Measurements from ENCODE around the gene APBA2. TPM values are rescaled to one million over a fixed set of nuclear protein-coding genes. Genes with fewer than 3 reads are reported as not detected.

Gene APBA2
- total RNA-seq, 1 donor from 2014 or later: 30.0 TPM

DNA sequence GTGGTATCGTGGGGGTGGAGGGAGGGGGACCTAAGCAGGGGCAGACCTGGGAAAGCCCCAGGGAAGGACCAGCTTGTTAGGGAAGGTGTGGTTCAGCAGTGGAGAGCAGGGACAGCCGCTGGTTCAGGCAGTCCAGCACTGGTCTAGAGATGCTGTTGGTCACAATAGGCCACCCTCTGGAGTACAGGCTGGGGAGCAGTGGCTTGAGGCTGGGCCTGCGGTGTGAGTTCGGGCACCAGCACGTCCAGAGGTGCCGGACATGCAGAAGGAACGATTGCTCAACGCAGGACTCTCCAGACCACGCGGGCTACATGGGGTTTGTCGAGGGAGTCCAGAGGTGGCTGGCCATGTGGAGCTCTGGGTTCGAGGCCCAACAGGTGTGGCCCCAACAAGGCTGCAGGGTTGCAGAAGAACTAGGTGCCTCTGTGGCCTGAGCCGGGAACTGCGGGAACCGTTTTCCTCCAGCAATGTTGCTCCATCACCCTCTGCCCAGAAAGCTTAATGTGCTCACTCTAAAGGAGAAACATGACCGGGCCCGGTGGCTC is 143.9 kb downstream of the APBA2 start:
- DNase-seq (ENCODE audit: low read depth): no peak
- no peak overlapping the region for H3K4me3 ChIP-seq (ENCODE audit: low read depth, low read length)
- TF ChIP-seq CTCF (conservative IDR thresholded peaks at IDR 0.05; ENCODE audit: low read depth, low read length): no peak

DNA sequence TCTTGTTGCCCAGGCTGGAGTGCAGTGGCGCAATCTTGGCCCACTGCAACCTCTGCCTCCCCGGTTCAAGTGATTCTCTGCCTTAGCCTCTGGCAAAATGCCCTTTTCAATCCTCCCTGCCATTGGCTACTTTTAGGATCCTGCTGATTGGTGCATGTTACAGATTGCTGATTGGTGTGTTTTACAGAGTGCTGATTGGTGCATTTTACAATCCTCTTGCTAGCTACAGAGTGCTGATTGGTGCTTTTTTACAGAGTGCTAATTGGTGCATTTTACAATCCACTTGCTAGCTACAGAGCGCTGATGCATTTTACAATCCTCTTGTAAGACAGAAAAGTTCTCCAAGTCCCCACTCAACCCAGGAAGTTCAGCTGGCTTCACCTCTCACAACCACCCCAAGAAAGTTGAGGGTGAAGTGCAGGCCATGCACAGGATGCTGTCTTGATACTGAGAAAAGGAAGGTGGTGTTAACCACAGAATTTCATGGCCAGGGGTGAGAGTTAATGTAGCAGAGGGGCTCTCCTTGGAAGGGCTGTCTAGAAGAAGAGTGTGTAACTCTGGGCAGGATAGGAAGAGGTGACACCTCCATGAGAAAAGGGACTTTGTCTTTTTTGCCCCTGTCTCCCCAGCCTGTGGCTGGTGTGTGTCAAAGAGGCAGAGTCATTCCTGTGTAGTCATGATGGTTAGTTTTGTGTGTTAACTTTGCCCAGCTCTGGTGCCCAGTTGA is 145.9 kb downstream of the APBA2 start:
- no peak for TF ChIP-seq CTCF (conservative IDR thresholded peaks at IDR 0.05; ENCODE audit: low read depth, low read length)
- no peak for DNase-seq (ENCODE audit: low read depth)
- H3K4me3 ChIP-seq (ENCODE audit: low read depth, low read length): no peak overlapping the region

DNA sequence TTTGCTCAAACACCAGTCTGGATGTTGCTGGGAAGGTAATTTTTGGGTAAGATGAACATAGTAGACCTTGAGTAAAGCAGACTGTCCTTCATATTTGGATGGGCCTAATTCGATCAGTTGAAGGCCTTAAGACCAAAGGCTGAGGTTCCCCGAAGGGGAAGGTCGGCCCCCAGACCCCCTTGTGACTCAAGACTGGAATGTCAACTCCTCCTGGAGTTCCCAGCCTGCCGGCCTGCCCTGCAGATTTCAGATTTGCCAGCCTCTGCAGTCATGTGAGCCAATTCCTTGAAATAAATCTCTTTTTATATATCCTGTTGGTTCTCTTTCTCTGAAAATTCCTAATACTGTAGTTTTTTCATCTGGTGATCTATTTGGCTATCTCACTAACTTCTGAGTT is 146.5 kb downstream of the APBA2 start:
- no peak for TF ChIP-seq CTCF (conservative IDR thresholded peaks at IDR 0.05; ENCODE audit: low read depth, low read length)
- no peak overlapping the region for H3K4me3 ChIP-seq (ENCODE audit: low read depth, low read length)
- no peak for DNase-seq (ENCODE audit: low read depth)

GRCh38 chr15:29032751-29033150 is 147.0 kb downstream of the APBA2 start:
- TF ChIP-seq CTCF (conservative IDR thresholded peaks at IDR 0.05; ENCODE audit: low read depth, low read length): no peak
- H3K4me3 ChIP-seq (ENCODE audit: low read depth, low read length): no peak overlapping the region
- DNase-seq (ENCODE audit: low read depth): no peak

- DNase-seq (ENCODE audit: low read depth): no peak
- TF ChIP-seq CTCF (conservative IDR thresholded peaks at IDR 0.05; ENCODE audit: low read depth, low read length): no peak
Measured at GRCh38 chr15:29034151-29034550, 148.4 kb downstream of the APBA2 start.

DNA sequence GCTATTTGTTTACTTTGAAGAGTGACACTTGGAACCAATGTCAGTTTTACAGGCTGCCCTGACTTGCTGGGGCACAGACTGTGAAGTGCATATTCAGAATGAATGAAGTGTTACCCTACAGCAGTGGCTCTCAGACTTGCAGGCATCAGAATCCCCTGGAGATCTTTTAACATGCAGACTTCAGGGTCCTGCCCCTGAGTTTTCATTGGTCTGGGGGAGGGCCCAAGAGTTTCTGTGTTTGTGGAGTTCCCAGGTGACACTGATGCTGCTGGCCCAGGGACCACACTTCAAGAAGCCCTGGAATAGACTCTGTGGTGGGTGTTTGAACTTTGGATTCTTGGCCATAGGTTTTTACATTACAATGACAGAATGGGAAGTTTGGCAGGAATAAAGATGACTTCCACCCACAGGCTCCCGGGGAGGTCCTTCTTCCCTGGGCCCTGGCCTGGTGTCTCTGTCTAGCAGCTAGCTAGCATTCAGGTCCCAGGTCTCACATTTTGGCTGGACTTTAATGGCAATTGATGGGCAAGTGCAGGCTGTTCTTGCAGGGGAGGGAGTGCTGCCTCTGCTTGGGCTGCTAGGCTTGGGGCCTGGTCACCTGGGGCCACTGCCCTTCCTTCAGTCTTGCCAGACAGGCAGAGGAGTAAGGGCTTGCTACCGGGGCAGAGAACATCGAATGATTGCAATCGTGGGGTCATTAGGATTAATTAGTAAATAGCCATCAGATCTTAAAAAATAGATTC is 149.0 kb downstream of the APBA2 start:
- no peak for DNase-seq (ENCODE audit: low read depth)
- no peak for TF ChIP-seq CTCF (conservative IDR thresholded peaks at IDR 0.05; ENCODE audit: low read depth, low read length)
- no peak overlapping the region for H3K4me3 ChIP-seq (ENCODE audit: low read depth, low read length)

More at GRCh38 chr15:29034151-29034550, 148.4 kb downstream of the APBA2 start:
- no peak overlapping the region for H3K4me3 ChIP-seq (ENCODE audit: low read depth, low read length)
